Left renal cortex interstitium (tissue), 4 donors: ENCODE results near the gene PLEKHG4. TPM values are rescaled to one million over a fixed set of nuclear protein-coding genes. Genes with fewer than 3 reads are reported as not detected.

Source experiments
- DNase-seq, 4 donors: peaks; one replicate each; pipeline ENCODE4 v3.0.0-alpha.2; 2013; ENCODE audit warnings: low read depth in 4 of 4, low spot score in 2 of 4, missing footprints in 1 of 4
- polyA plus RNA-seq, 4 donors: library from polyadenylated mRNA; unstranded; fragments of 120-200 nt; gene quantifications; one replicate each; pipeline ENCODE4 v1.2.1, GENCODE V29; 2013; ENCODE audit not compliant: insufficient read length in 4 of 4

PLEKHG4 gene
- polyA plus RNA-seq, 4 donors = 10.4 to 22.6 (median 15.2) TPM

DNA sequence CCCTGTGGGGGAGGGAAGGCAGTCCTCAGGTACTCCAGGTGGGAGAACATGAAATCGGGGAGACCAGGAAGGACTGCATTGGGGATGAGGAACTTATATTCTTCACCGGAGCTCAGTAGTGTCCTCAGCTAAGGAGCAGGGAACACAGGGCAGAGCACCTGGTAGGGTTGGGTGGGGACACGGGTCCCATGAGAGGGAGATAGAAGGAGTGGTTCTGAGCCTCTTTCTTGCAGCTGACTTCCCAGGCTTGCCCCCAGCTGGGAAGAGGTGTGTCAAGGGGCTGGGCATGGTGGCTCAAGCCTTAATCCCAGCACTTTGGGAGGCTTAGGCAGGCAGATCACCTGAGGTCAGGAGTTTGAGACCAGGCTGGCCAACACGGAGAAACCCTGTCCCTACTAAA, 34.1 kb upstream of the PLEKHG4 start:
- no peak for DNase-seq

DNA sequence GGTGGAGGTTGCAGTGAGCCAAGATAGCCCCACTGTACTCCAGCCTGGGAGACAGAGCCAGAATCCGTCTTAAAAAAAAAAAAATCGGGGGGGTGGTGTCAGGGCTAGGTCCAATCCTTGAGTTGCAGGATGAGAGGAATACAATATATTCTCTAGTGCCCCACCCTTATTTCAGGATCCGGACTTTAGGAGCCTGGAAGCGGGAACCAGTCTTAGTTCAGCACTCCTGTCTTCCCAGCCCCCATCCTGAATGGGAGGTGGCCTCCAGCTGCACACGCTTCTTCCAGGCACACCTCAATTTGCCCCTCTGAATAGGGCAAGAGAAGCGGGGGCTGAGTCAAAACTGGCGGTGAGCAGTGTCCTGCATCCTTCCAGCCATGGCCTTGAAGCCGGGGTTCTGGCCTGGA, 33.7 kb upstream of the PLEKHG4 start:
- DNase-seq = no peak

DNA sequence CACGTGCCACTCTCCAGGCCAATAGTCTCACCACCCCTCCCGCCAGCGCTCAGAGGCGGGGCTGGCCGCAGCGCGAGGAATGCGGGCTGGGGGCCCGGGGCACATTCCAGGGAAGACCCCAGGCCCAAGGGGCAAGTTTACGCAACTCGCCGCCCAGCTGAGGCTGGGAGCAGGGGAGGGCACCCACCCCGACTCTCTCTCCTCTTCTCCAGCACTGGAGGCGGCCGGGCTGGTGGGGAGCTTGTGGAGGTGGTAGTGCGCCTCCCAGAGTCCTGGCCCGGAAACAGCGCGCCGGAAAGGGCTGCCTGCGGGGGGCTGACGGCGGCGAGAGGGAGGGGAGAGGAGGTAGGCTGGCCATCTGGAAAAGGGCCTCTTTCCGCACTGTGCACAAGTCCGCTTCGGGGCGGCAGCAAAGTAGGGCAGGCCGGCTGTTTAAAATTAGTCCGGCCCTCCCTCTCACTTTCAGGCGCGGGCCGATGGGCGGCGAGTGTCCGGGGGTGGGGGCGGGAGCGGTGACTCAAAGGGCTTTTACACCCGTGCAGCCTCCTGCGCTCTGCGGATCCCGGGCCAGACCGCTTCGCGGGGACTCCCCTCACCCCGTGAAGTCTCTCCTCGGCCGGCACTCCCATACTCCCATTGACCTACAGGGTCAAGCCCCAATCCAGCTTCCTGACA, 33.1 kb upstream of the PLEKHG4 start:
- DNase-seq = peak in 3 of 4 donors; percentile 62 to 74 (median 74)

GRCh38 chr16:67246756-67247191, 32.6 kb upstream of the PLEKHG4 start:
- DNase-seq = peak in 1 of 4 donors; percentile 28

GRCh38 chr16:67247192-67248072, 31.9 kb upstream of the PLEKHG4 start, which contains the start of gene FHOD1:
TSS of gene FHOD1 (minus strand) at chr16:67247481. CDS start at chr16:67247410, 71 bp downstream.
- DNase-seq = peak in 3 of 4 donors; percentile 76 to 89 (median 86)

DNA sequence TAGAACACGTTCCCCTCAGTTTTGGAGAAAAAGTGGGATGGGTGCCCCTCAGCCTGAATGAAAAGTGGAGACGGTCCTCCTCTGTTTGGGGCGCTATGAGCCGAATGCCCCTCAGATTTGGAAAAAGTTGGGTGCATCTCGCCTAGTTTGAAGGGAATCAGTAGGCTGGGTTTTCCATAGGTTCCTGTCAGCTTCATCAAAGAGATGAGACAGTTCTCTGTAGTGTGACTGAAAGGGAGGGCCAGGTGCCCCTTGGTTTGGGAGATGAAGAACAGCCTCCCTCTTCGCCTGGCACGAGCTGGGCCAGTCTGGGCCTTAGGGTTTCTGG, 31.3 kb upstream of the PLEKHG4 start:
- DNase-seq = no peak

GRCh38 chr16:67248401-67249177, 30.7 kb upstream of the PLEKHG4 start, which contains the start of gene SLC9A5:
TSS of gene SLC9A5 (plus strand) at chr16:67248979. CDS start at chr16:67249015, 36 bp downstream.
- no peak for DNase-seq

- DNase-seq = no peak
Measured at GRCh38 chr16:67249178-67250044, 29.9 kb upstream of the PLEKHG4 start.

GRCh38 chr16:67250045-67250327, 29.3 kb upstream of the PLEKHG4 start:
- DNase-seq = no peak

DNA sequence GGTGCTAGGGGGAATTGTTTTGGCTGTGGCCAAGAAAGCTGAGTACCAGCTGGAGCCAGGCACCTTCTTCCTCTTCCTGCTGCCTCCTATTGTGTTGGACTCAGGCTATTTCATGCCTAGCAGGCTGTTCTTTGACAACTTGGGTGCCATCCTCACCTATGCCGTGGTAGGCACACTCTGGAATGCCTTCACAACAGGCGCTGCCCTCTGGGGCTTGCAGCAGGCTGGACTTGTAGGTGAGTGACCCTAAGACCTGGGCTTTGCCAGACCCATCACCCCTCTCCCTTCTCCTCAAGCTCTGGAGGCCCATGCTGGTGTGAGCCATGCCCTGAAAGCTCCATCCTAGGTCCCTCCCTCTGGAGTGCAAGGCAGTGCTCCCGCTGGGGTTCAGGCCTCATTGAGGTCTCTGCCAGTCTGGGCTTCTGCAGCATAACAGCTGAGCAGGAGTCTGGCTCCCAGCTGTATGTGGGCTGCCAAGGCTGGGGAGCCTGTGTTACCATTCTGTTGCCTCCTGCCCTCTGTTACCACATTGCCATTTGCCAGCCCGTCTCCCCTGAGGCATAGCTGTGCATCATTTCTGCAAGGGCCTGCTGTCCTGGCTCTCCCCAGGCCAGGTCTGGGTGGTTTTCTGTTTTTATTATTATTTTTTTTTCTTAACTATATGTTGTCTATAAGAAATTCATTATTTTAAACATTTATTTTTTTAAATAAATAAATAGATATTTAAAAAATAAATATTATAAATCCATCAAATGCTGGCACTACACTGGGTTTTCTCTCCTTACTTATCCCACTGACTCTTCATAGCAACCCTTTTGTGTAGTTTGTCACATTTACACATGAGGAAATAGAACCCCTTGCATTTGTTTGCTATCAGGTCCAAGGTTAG, 26.5 kb upstream of the PLEKHG4 start:
- no peak for DNase-seq

- no peak for DNase-seq
Measured at GRCh38 chr16:67254801-67255552, 24.4 kb upstream of the PLEKHG4 start.

GRCh38 chr16:67255553-67256221, 23.6 kb upstream of the PLEKHG4 start:
- no peak for DNase-seq

- DNase-seq = no peak
Measured at GRCh38 chr16:67256701-67257230, 22.6 kb upstream of the PLEKHG4 start.

DNA sequence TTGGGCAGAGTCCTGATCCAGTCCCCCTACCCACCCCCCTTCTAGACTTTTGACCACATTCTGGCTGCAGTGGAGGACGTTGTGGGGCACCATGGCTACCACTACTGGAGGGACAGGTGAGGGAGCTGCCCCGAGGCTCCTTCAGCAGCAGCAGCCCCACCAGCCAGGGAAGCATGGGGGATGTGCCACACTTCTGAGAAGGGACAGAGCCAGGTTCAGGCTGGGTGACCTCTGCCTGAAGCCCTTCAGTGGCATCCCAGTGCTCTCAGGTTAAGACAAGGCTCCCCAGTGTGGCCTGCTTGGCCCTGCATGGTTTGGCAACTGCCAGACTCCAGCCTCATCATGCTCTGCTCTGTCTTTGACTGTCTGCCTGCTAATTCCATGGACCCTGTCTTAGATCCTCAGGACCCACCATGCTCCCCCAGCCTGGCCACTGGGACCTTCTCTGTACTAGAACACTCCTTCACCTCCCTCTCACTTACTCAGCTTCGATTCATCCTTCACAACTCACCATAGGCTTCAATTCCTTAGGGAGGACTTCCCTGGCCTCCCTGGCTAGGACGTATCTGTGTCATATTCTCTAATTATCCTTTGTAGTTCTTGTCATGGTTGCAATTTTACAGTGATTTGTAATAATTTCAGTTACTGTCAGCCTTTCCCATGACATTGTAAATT, 21.7 kb upstream of the PLEKHG4 start:
- DNase-seq = no peak

DNA sequence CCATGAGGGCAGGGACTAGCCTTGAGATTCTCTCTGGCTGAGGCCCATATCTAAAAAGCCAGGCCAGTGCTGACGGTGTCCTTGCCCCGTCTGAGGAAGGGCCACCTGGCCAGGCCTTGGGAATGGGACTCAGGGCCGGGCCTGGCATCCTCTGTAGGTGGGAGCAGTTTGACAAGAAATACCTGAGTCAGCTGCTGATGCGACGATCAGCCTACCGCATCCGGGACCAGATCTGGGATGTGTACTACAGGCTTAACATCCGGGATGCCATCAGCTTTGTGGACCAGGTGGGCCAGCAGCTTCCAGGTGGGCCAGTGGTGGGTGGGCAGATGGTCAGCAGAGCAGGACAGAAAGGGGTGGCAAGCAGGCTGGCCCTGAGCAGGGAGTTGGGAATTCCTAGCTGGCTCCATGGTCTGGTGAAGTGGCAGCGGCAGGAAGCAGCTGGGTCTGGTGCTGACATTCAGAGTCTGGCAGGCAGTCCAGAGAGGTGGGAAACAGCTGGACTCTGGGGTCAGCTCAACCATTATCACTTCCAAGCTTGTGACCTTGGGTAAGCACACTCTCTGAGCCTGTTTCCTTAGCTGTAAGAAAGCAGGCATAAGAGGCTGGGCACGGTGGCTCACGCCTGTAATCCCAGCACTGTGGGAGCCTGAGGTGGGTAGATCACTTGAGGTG, 21.0 kb upstream of the PLEKHG4 start:
- no peak for DNase-seq

DNA sequence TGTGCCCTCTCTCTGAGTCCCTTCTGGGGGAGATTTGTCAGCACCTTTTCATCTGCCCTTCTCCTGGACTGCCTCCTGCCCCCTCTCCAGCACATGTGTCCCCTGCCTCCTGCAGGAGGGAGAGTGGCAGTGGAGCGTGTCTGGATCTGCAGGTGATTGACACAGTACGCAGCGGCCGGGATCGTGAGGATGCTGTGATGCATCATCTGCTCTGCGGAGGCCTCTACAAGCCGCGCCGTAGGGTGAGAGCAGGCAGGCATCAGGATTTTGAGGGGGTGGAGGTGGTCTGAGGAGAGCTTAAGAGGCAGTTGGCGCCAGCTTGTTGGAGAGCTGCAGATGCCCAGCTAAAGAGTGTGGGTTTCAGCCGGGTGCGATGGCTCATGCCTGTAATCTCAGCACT, 19.6 kb upstream of the PLEKHG4 start:
- no peak for DNase-seq
